ENCODE results near the gene GABRG3. TPM values are rescaled to one million over a fixed set of nuclear protein-coding genes. Genes with fewer than 3 reads are reported as not detected.

GABRG3 gene
- total RNA-seq = not detected

GRCh38 chr15:26970712-26971210, at the start of gene GABRG3:
GABRG3 (plus strand) TSS chr15:26971181.
- intact Hi-C loops (cut with micrococcal nuclease) = no loop called here
- H3K4me3 Mint-ChIP-seq = no peak within 1 kb of the TSS
- TF ChIP-seq CTCF (IDR thresholded peaks at IDR 0.05) = no peak
- no peaks in the 10 kb centered on the region for H3K4me1 Mint-ChIP-seq (ENCODE audit: low read depth)
- H3K27me3 Mint-ChIP-seq = peaks cover 20% of the 10 kb centered on the region
- ChIA-PET POLR2A (no interaction called here), CTCF (no interaction called here)
- DNase-seq = no peak
- no peaks in the 10 kb centered on the region for H3K36me3 Mint-ChIP-seq (ENCODE audit: low read depth)
- no peak for ATAC-seq
- H3K9me3 Mint-ChIP-seq = no peaks in the 10 kb centered on the region
- H3K27ac Mint-ChIP-seq = no peak within 1 kb of the TSS

GRCh38 chr15:26921433-26921832, 49.5 kb upstream of the GABRG3 start:
- Mint-ChIP-seq H3K27me3 (no peaks in the 10 kb centered on the region), H3K27ac (no peak overlapping the region), H3K9me3 (peaks cover 11% of the 10 kb centered on the region), H3K4me1 (ENCODE audit: low read depth) (no peaks in the 10 kb centered on the region), H3K4me3 (no peak overlapping the region), H3K36me3 (ENCODE audit: low read depth) (no peaks in the 10 kb centered on the region)
- no peak for TF ChIP-seq CTCF (IDR thresholded peaks at IDR 0.05)
- intact Hi-C loops (cut with micrococcal nuclease) = no loop called here
- ChIA-PET POLR2A (no interaction called here), CTCF (interaction anchor here (1.0 kb wide), 1 partner anchor 32 kb away, joined by 4 read pairs; no protein-coding TSS in a partner anchor)
- DNase-seq (no peak), ATAC-seq (no peak)

GRCh38 chr15:26926081-26926480, 44.9 kb upstream of the GABRG3 start:
- ChIA-PET POLR2A (no interaction called here), CTCF (interaction anchor here (0.7 kb wide), 1 partner anchor 36 kb away, joined by 3 read pairs; no protein-coding TSS in a partner anchor)
- no peak for TF ChIP-seq CTCF (IDR thresholded peaks at IDR 0.05)
- no peaks in the 10 kb centered on the region for H3K4me1 Mint-ChIP-seq (ENCODE audit: low read depth)
- H3K9me3 Mint-ChIP-seq = peaks cover 1% of the 10 kb centered on the region
- H3K27me3 Mint-ChIP-seq = no peaks in the 10 kb centered on the region
- ATAC-seq (no peak), DNase-seq (no peak)
- intact Hi-C loops (cut with micrococcal nuclease) = no loop called here
- no peak overlapping the region for H3K4me3 Mint-ChIP-seq
- H3K36me3 Mint-ChIP-seq (ENCODE audit: low read depth) = no peaks in the 10 kb centered on the region
- H3K27ac Mint-ChIP-seq = no peak overlapping the region

GRCh38 chr15:26928051-26928450, 42.9 kb upstream of the GABRG3 start:
- no peaks in the 10 kb centered on the region for H3K4me1 Mint-ChIP-seq (ENCODE audit: low read depth)
- ChIA-PET POLR2A (no interaction called here), CTCF (no interaction called here)
- no peaks in the 10 kb centered on the region for H3K27me3 Mint-ChIP-seq
- no peak for TF ChIP-seq CTCF (IDR thresholded peaks at IDR 0.05)
- intact Hi-C loops (cut with micrococcal nuclease) = no loop called here
- peaks cover 1% of the 10 kb centered on the region for H3K9me3 Mint-ChIP-seq
- DNase-seq = no peak
- no peak for ATAC-seq
- no peaks in the 10 kb centered on the region for H3K36me3 Mint-ChIP-seq (ENCODE audit: low read depth)
- no peak overlapping the region for H3K4me3 Mint-ChIP-seq
- no peak overlapping the region for H3K27ac Mint-ChIP-seq

- POLR2A ChIA-PET = no interaction called here
- intact Hi-C loops (cut with micrococcal nuclease) = no loop called here
Measured at GRCh38 chr15:26929588-26929987, 41.4 kb upstream of the GABRG3 start.

More at GRCh38 chr15:26929588-26929987, 41.4 kb upstream of the GABRG3 start:
- TF ChIP-seq CTCF (IDR thresholded peaks at IDR 0.05) = no peak
- Mint-ChIP-seq H3K27me3 (no peaks in the 10 kb centered on the region), H3K27ac (no peak overlapping the region), H3K4me3 (no peak overlapping the region), H3K4me1 (ENCODE audit: low read depth) (no peaks in the 10 kb centered on the region), H3K9me3 (no peaks in the 10 kb centered on the region), H3K36me3 (ENCODE audit: low read depth) (no peaks in the 10 kb centered on the region)
- no peak for DNase-seq
- ATAC-seq = no peak
- CTCF ChIA-PET = no interaction called here

Measured in activated CD8-positive, alpha-beta T cell treated with anti-CD3 and anti-CD28 coated beads for 36 hours (primary cell).